H7 (cell line): ENCODE measurements around the gene CACNA1B. TPM values are rescaled to one million over a fixed set of nuclear protein-coding genes. Genes with fewer than 3 reads are reported as not detected.

Source experiments
- DNase-seq: peaks from one replicate; pipeline ENCODE4 v3.0.0; 2012
- H3K27me3 ChIP-seq: 2 replicates; pipeline ENCODE4 v1.6.0; 2011; ENCODE audit warnings: mild to moderate bottlenecking, low read length; ENCODE audit not compliant: control insufficient read depth, insufficient read depth
- H3K36me3 ChIP-seq: replicated peaks from 2 replicates; pipeline ENCODE4 v1.5.1; 2011; ENCODE audit warnings: low read length; ENCODE audit not compliant: control insufficient read depth, insufficient read depth
- H3K4me3 ChIP-seq: 2 replicates; pipeline ENCODE4 v1.5.1; 2011; ENCODE audit warnings: low read depth, mild to moderate bottlenecking, control low read depth, low read length, moderate library complexity; ENCODE audit not compliant: insufficient read depth
- total RNA-seq: library from RNA; depleted of rRNA; stranded (reverse); fragments of >200 nt; shearing (Covaris generic); gene quantifications from 2 replicates; pipeline ENCODE4 v1.2.3, GENCODE V29; 2014

The CACNA1B gene
- total RNA-seq, 1 experiment from 2014 or later, result 1.4 TPM

DNA sequence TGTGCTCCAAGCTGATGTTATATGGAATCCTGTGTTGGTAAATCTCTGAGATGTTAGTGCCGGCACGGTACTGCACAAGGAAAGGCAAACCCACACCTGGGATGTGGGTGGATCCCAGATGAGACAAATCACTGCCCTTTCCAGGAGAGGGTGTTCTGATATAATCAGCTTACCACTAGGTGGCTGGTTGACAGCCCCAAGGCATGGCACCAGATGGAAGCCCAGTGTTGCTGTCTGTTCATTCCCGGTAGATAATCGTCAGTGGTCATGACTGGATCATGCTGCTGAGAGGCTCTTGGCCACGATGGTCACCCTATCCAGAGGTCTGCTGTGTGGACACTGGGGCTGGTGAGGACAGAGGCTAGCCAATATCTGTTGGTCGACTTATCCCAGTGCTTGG lies 184.0 kb downstream of the CACNA1B start:
- no peak for DNase-seq
- Histone ChIP-seq H3K36me3 (no peaks in the 10 kb centered on the region; the same call in none of the 2 replicates), H3K4me3 (no peak overlapping the region), H3K27me3 (no peaks in the 10 kb centered on the region)

DNA sequence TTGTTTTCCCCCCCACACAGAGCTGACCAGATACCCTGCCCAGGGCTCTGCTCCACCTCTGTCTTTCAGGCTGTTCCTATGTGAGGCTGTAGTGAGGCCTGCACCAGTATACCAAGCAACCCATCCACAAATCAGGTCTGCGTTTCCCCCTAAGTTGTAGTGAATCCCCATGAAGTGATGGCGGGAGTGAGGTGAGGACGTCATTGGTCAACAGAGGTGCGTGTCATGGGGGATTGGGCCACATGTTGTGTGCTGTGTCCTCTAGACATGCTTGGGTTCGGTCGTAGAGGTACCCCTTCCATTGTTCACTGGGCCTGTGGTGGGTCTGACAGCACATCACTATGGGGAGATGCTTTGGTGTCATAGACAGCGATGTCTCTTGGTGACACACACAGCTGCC lies 184.6 kb downstream of the CACNA1B start:
- Histone ChIP-seq H3K4me3 (no peak overlapping the region), H3K27me3 (no peaks in the 10 kb centered on the region), H3K36me3 (no peaks in the 10 kb centered on the region; the same call in none of the 2 replicates)
- no peak for DNase-seq

DNA sequence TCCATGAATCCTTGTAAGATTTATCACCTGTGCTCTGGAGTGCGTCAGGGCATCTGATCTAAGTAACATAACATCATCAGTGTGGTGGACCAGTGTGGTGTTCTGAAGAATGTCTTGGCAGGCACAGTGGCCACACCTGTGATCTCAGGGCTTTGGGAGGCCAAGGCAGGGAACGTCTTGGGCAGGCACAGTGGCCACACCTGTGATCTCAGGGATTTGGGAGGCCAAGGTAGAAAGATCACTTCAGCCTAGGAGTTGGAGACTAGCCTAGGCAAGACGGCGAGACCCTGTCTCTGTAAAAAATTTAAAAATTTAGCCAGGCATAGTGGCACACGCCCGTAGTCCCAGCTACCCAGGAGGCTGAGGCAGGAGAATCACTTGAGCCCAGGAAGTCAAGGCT lies 185.5 kb downstream of the CACNA1B start:
- DNase-seq, result no peak
- no peaks in the 10 kb centered on the region; the same call in none of the 2 replicates for H3K36me3 ChIP-seq
- no peak overlapping the region for H3K4me3 ChIP-seq
- H3K27me3 ChIP-seq, result no peaks in the 10 kb centered on the region

DNA sequence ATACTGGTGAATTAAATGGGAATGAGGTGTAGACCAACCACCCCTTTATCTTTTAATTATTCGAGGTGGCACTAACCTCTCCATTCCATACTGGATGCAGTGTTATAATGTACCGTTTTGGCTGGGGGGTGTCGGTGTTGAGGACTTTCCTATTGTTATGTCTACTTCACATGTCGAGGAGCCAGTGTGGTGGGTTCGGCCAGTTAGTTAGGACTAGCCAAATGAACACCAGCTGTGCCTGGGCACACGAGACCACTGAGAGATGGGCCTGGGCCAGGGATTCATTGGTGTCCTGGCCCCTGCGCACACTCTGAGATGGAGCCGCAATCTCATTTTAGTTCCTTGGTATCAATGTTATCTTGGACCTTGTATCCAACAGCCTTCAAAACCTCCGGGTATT lies 186.2 kb downstream of the CACNA1B start:
- Histone ChIP-seq H3K36me3 (no peaks in the 10 kb centered on the region; the same call in none of the 2 replicates), H3K4me3 (no peak overlapping the region), H3K27me3 (no peaks in the 10 kb centered on the region)
- no peak for DNase-seq

DNA sequence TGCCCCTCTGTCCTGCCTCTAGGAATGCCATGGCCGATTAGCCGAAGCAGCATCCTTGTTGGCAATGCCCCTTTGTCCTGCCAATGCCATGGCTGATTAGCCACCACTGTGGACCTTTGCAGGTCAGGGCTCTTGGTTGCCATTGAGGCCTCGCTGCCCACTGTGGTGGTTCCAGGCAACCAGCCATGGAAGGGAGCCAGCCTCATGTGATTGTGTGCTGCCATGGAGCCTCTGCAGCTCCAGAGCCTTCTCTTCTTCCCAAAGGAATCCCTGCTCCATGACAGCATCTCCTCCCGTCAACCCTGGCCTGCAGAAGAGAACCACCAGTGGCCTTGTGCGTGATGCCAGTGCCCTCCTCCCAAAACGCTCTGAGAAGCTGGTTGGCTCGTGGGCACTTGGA lies 187.0 kb downstream of the CACNA1B start:
- Histone ChIP-seq H3K4me3 (no peak overlapping the region), H3K27me3 (no peaks in the 10 kb centered on the region), H3K36me3 (no peaks in the 10 kb centered on the region; the same call in 1 of the 2 replicates)
- no peak for DNase-seq

DNA sequence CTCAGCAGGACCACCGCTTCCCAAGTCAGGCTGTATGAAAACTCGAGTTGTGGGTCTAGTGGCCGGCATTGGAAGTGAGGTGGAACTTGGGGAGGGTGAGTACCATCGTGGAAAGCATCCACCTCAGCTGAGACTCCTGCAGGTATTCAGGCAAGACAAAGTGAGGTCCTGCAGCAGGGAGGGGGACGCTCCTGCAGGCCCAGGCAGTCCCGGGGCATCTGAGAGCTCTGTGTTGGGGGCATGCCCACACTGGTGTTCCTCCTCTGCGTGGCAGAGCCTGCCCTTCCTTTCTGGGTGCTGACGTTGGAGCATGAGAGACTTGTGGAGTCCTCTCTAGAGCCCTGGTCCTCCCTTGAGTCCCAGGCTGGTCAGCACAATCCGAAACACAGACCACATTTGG lies 187.7 kb downstream of the CACNA1B start:
- no peaks in the 10 kb centered on the region; the same call in 1 of the 2 replicates for H3K36me3 ChIP-seq
- H3K27me3 ChIP-seq, result no peaks in the 10 kb centered on the region
- H3K4me3 ChIP-seq, result no peak overlapping the region
- DNase-seq, result no peak

DNA sequence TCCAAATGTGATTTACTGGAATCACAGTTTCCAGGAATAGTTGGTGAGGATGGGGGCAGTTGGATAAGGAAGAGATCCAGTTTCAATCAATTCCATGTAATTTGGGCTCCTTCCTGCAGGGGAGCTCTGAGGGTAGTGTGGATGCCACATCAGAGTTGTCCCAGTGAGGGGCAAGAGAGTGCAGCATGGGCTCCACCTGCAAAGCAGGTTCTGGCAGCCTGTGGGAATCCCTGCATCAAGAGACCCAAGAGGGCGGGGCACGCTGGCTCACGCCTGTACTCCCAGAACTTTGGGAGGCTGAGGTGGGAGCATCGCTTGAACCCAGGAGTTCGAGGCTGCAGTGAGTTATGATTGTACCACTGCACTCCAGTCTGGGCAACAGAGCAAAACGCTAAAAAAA lies 188.5 kb downstream of the CACNA1B start:
- Histone ChIP-seq H3K4me3 (no peak overlapping the region), H3K27me3 (no peaks in the 10 kb centered on the region), H3K36me3 (no peaks in the 10 kb centered on the region; the same call in 1 of the 2 replicates)
- DNase-seq, result peak; percentile 68

DNA sequence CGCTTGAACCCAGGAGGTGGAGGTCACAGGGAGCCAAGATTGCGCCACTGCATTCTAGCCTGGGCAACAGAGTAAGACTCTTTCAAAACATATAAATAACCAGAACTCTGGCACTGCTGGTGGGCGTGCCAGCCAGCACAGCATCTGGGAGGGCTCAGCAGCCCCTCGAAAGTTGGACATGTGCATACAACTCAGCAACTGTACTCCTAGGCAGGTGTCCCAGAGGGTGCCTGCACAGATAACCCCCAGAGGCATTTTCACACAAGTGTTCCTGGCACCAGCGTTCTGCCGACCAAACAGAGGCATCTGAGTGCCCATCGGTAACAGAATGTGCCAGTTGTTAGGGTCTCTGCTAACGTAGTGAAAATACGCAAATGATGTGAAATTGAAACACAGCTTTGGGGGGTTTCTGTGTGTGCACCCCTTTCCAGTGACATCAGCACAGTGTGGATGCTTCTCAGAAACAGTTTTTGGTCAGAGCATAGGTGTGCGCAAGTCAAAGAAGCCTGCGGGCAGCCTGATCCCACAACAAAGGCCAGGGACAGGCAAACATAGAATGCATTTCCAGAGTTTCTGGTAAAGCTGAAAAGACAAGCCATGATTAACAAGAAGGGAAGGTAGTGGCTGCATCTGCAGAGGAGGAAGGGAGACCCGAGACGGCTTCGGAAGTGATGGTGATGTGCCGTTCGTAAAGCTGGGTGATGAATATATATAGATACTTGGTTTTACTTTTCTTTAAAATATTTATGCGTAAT lies 190.2 kb downstream of the CACNA1B start:
- Histone ChIP-seq H3K4me3 (no peak overlapping the region), H3K36me3 (no peaks in the 10 kb centered on the region; the same call in 1 of the 2 replicates), H3K27me3 (no peaks in the 10 kb centered on the region)
- DNase-seq, result peak; percentile 22

DNA sequence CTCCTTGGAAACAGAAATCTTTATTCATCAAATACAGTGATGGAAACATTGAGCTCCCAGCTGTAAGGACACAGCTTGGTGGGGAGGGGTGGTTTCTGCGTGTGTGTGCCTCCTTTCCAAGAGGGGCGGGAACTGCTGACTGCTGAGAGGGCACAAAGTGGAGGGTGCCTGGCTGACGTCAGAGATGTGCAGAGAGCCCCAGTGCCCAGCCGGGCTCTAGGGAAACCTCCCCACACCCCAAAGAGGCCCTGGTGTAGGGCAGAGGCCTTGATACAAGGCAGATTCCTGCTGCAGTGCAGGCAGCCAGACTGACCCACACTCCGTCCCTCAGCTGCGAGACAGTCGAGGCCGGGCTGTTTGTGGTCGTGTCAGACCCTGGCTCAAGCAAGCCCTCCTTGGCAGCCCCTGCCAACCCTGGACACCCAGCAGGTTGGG lies 191.0 kb downstream of the CACNA1B start:
- Histone ChIP-seq H3K27me3 (no peaks in the 10 kb centered on the region), H3K4me3 (no peak overlapping the region), H3K36me3 (no peaks in the 10 kb centered on the region; the same call in 1 of the 2 replicates)
- DNase-seq, result peak; percentile 42

DNA sequence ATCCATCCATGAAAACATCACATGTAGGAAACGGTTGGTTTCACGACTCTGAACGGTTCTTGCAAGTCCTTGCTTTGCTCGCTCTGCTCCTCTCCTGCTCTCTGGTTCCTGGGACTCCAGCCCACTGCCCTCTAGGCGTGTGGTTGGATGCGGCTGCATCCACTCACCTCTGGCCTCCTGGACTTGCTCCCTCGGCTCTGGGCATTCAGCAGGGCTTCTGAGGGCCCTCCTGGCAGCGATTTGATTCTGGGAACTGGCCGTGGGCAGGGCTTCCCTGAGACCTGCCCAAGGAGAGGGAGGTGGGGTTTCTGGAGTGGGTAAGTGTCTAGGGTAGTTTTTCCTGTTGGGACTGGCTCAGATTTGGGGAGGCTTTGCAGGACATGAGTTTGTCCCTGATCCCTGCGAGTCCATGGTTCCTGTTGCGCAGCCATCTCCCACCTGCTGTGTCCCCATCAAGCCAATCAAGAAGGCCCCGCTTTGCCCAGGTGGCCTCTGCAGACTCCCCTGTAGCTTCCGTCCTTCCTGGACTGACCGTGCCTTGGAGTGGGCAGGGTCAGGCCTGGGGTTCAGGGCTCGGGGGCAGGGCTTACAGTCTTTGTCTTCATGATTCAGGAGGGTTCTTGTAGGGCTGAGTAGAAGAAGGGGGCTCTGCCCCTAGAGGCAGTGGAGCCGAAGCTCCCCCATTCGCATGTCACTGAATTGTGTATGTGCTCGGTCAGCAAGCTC lies 192.3 kb downstream of the CACNA1B start:
- no peaks in the 10 kb centered on the region; the same call in 1 of the 2 replicates for H3K36me3 ChIP-seq
- no peak overlapping the region for H3K4me3 ChIP-seq
- H3K27me3 ChIP-seq, result no peaks in the 10 kb centered on the region
- DNase-seq, result peak; percentile 65

DNA sequence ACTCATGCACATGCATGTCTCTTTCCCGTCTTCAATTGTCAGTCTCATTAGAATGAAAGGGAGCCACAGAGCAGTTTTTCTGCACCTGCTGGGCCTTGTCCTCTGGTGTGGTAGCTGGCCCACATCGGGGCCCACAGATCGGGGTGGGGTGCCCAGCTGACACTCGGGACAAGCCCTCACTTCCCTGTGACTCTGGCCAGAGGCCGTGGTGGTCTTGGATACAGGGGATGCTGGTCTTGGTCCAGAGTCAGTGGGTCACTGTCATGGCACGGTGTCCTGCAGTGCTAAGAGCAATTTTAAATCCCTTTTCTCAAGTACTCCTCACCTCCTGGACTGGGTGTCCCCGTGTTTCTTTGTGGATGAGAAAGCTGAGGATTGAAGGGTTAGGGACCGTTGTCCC lies 193.2 kb downstream of the CACNA1B start:
- Histone ChIP-seq H3K27me3 (no peaks in the 10 kb centered on the region), H3K4me3 (no peak overlapping the region), H3K36me3 (no peaks in the 10 kb centered on the region; the same call in 1 of the 2 replicates)
- DNase-seq, result peak; percentile 33

DNA sequence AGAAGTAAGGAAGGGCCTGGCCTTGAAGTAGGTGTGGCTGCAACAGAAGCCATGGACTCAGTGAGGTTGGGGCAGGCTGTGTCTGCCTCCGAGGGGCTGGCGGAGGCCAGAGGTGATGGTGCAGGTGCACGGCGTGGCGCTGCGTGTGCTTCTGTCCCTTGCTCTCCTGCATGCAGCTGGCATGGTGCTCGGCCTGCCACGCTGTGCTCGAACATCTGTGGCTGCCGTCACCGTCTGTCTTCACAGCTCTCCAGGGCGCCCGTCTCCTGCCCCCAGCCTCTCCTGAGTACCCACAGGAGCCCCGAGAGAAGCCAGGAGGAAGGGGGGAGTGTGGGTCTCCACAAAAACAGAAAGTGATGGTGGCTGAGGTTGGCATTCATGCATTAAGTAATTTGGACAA lies 193.7 kb downstream of the CACNA1B start:
- H3K4me3 ChIP-seq, result no peak overlapping the region
- H3K27me3 ChIP-seq, result no peaks in the 10 kb centered on the region
- H3K36me3 ChIP-seq, result no peaks in the 10 kb centered on the region
- DNase-seq, result peak; percentile 26

DNA sequence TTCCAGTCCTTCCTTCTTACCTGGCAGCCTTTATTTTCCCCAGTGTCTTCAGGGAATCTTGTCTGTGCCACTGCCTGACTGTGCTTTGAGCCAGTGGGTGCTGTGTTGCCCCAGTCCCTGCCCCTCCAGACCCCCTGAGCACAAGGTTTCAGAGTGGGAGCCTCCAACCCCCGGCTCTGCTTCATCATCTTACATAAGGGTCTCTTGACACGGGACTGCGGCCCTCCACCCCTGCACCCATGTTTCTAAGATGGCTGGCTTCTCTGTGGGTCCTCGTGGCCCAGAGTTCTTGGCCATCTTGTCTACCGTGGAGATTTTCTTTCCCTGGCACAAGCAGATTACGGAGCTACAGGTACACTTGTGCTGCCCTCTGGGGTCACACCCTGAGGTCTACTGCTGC lies 194.1 kb downstream of the CACNA1B start:
- Histone ChIP-seq H3K36me3 (no peaks in the 10 kb centered on the region), H3K4me3 (no peak overlapping the region), H3K27me3 (no peaks in the 10 kb centered on the region)
- DNase-seq, result no peak

DNA sequence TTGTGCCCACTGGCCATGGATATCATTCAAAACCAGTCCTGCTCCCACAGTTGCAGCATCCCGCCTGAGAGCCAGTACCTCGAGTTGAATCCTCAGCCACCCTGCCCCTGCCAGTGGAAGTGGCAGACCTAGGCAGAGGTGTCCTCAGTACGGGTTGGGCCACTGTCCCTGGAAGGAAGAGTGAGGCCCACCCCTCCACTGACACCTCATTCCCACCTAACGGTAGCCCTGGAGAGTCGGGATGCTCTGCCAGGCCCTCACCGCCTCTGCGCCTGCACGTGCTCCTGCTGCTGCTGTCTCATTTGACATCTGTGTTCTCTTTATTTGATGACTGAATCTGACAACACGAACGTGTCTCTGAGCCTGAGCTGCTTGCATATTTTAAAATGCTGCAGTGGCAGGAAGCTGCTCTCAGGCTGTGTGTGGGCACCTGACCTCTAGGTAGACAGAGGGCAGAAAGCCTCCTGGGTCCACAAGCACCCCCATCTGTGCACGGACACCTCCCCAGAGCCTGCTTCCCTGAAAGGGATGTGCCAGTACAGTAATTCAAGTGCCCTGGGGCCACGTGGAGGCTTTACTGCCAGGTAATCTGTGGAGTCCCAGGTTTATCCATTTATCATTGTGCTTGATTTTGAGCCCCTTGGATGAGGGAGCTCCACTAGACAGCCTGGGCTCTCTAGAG lies 194.7 kb downstream of the CACNA1B start:
- no peaks in the 10 kb centered on the region for H3K36me3 ChIP-seq
- peak; percentile 12 for DNase-seq
- H3K27me3 ChIP-seq, result no peaks in the 10 kb centered on the region
- no peak overlapping the region for H3K4me3 ChIP-seq
